H1 (cell line): ENCODE results near the gene ATP6V0D1. TPM values are rescaled to one million over a fixed set of nuclear protein-coding genes. Genes with fewer than 3 reads are reported as not detected.

Source experiments
- TBP ChIP-seq: IDR thresholded peaks from 2 replicates; pipeline ENCODE4 v1.6.1; 2011; ENCODE audit warnings: low read depth, low read length, improper control_type of control experiment
- USF2 ChIP-seq: IDR thresholded peaks from 2 replicates; pipeline ENCODE4 v1.6.1; 2011; ENCODE audit warnings: low read length, improper control_type of control experiment
- polyA plus RNA-seq, 7 experiments: library from polyadenylated mRNA; depleted of rRNA in 3 of 7; stranded (reverse) in 5 of 7; unstranded in 2 of 7; fragments of >200 nt in 5 of 7; fragments of 200-250 nt in 2 of 7; gene quantifications; 1 replicate in 5 of 7; 2 replicates in 1 of 7; 4 replicates in 1 of 7; pipeline versions ENCODE4 v1.2.1 to v1.2.3, GENCODE V29; 2011 to 2013; ENCODE audit warnings: missing spikeins in 2 of 7, mixed read lengths in 2 of 7
- total RNA-seq: library from RNA; stranded (reverse); fragmentation: NEBNext Ultra II Directional; extraction: Animal tissue kit (Norgen Biotek cat#: 25700); gene quantifications from 2 replicates; pipeline ENCODE4 v1.2.1, GENCODE V29; 2021

The ATP6V0D1 gene
- total and polyA plus RNA-seq, 2 of the 8 experiments (the other 6 are each of a cell fraction or from before 2014, with no cell fraction given), result 47.3 to 134 TPM

- no peak for TF ChIP-seq USF2
- TF ChIP-seq TBP, result no peak
- TF ChIP-seq, all 59 proteins: peak for 0
These were observed 5.8 kb upstream of the ATP6V0D1 start (continued) for GRCh38 chr16:67486805-67487204.
